B cell (primary cell): Measurements from ENCODE around the gene SLC23A3. TPM values are rescaled to one million over a fixed set of nuclear protein-coding genes. Genes with fewer than 3 reads are reported as not detected.

Experiments used
- ATAC-seq: fragments of 200-7000 bp; cut with Tn5 transposase; one replicate; pipeline ENCODE4 v1.10.0; 2021; ENCODE audit warnings: low read depth, mild to moderate bottlenecking, moderate number of reproducible peaks, moderate library complexity
- CTCF ChIA-PET: fragments of 350-600 bp; sonication (Branson Sonifier 250); formaldehyde crosslinking; loops from one replicate; lab custom pipeline; 2021; ENCODE audit warnings: antibody characterized with exemption, inconsistent platforms; lab: Charles Lee
- POLR2A ChIA-PET: fragments of 350-600 bp; sonication (Branson Sonifier 250); formaldehyde crosslinking; loops from one replicate; lab custom pipeline; 2021; ENCODE audit warnings: antibody characterized with exemption; lab: Charles Lee
- DNase-seq: peaks from one replicate; pipeline ENCODE4 v3.0.0; 2013
- H2AFZ ChIP-seq: 2 replicates; pipeline ENCODE4 v1.6.1; 2012; ENCODE audit warnings: mild to moderate bottlenecking, low read depth, low read length; ENCODE audit not compliant: insufficient read depth, poor library complexity, severe bottlenecking
- H3K27ac ChIP-seq, 2 donors: 1 replicate in 1 of 2; 2 replicates in 1 of 2; pipeline ENCODE4 v1.5.1; 2012 to 2013; ENCODE audit warnings: low read length in 2 of 2, mild to moderate bottlenecking in 2 of 2, moderate library complexity in 1 of 2
- H3K27me3 ChIP-seq, 4 experiments: fragments of 200-600 bp in 1 of 4; sonication (generic) in 1 of 4; replicated peaks in 1 of 4; 1 replicate in 2 of 4; 2 replicates in 2 of 4; pipeline versions ENCODE4 v1.6.1 to v1.7.0; 2013 to 2016; ENCODE audit warnings: low read length in 3 of 4, mild to moderate bottlenecking in 2 of 4, mixed read lengths in 1 of 4, moderate library complexity in 1 of 4; ENCODE audit not compliant: insufficient read depth in 4 of 4, control insufficient read depth in 3 of 4; ENCODE audit errors: control extremely low read depth in 1 of 4
- H3K36me3 ChIP-seq, 2 experiments: replicated peaks in 1 of 2; 1 replicate in 1 of 2; 2 replicates in 1 of 2; pipeline versions ENCODE4 v1.6.1 to v1.7.1; 2013; ENCODE audit warnings: low read length in 1 of 2; ENCODE audit not compliant: insufficient read depth in 2 of 2, control insufficient read depth in 1 of 2; ENCODE audit errors: control extremely low read depth in 1 of 2, extremely low read depth in 1 of 2
- H3K4me1 ChIP-seq, 2 donors: fragments of 200-600 bp in 1 of 2; sonication (generic) in 1 of 2; 1 replicate in 1 of 2; 2 replicates in 1 of 2; pipeline versions ENCODE4 v1.5.1 to v1.6.1; 2013 to 2017; ENCODE audit warnings: low read length in 2 of 2; ENCODE audit not compliant: control insufficient read depth in 2 of 2, insufficient read depth in 2 of 2
- H3K4me2 ChIP-seq: replicated peaks from 2 replicates; pipeline ENCODE3; 2012; ENCODE audit warnings: mild to moderate bottlenecking, low read depth, low read length; ENCODE audit not compliant: poor library complexity, severe bottlenecking
- H3K4me3 ChIP-seq, 5 experiments: fragments of 200-600 bp in 1 of 5; sonication (generic) in 1 of 5; 1 replicate in 3 of 5; 2 replicates in 2 of 5; pipeline versions ENCODE4 v1.5.1 to v1.7.0; 2011 to 2016; ENCODE audit warnings: low read length in 4 of 5, mild to moderate bottlenecking in 4 of 5, low read depth in 2 of 5, control low read depth in 1 of 5, moderate library complexity in 1 of 5; ENCODE audit not compliant: insufficient read depth in 1 of 5; ENCODE audit errors: control extremely low read depth in 1 of 5, extremely low read depth in 1 of 5
- H3K79me2 ChIP-seq: fragments of 200-600 bp; sonication (generic); one replicate; pipeline ENCODE4 v1.6.0; 2016; ENCODE audit warnings: low read length; ENCODE audit not compliant: control insufficient read depth, insufficient read depth
- H3K9ac ChIP-seq: fragments of 200-600 bp; sonication (generic); 2 replicates; pipeline ENCODE4 v1.6.1; 2017; ENCODE audit warnings: mild to moderate bottlenecking, low read length, moderate library complexity
- H3K9me3 ChIP-seq, 3 donors: one replicate each; pipeline versions ENCODE4 v1.6.1 to v1.7.1; 2013; ENCODE audit warnings: low read length in 2 of 3; ENCODE audit not compliant: control insufficient read depth in 2 of 3, insufficient read depth in 1 of 3; ENCODE audit errors: control extremely low read depth in 1 of 3
- H4K20me1 ChIP-seq: 2 replicates; pipeline ENCODE4 v1.6.0; 2012; ENCODE audit warnings: mild to moderate bottlenecking, low read length; ENCODE audit not compliant: insufficient read depth, control insufficient read depth, poor library complexity, severe bottlenecking
- H3K27ac Mint-ChIP-seq: one replicate; pipeline ENCODE4 v1.8.0; 2021; ENCODE audit warnings: mixed read lengths
- H3K27me3 Mint-ChIP-seq: one replicate; pipeline ENCODE4 v1.8.0; 2021; ENCODE audit warnings: mixed read lengths
- H3K4me1 Mint-ChIP-seq: one replicate; pipeline ENCODE4 v1.8.0; 2021; ENCODE audit warnings: mixed read lengths
- H3K4me3 Mint-ChIP-seq: one replicate; pipeline ENCODE4 v1.8.0; 2021; ENCODE audit warnings: mixed read lengths
- H3K9me3 Mint-ChIP-seq: one replicate; pipeline ENCODE4 v1.8.0; 2022; ENCODE audit warnings: mixed read lengths; ENCODE audit not compliant: insufficient read depth
- CTCF ChIP-seq: fragments of 200-600 bp; IDR thresholded peaks from one replicate; pipeline ENCODE4 v1.8.0; 2022; ENCODE audit warnings: antibody characterized with exemption, mild to moderate bottlenecking
- EZH2 ChIP-seq: IDR thresholded peaks from 2 replicates; pipeline ENCODE4 v1.6.1; 2012; ENCODE audit warnings: borderline replicate concordance, low read depth, mild to moderate bottlenecking, moderate library complexity, low read length; ENCODE audit not compliant: insufficient read depth, poor library complexity, severe bottlenecking
- WGBS: methylation state at CpG from one replicate; pipeline ENCODE4 v1.1.5; 2013; ENCODE audit warnings: missing lambda C conversion rate; ENCODE audit not compliant: insufficient coverage; 5-methylcytosine and 5-hydroxymethylcytosine counted together
- intact Hi-C: fragments of 100-400 bp; cut with micrococcal nuclease; formaldehyde crosslinking; loops from one replicate; pipeline ENCODE4 v1.10.0; 2022
- polyA plus RNA-seq: library from polyadenylated mRNA; depleted of rRNA; stranded (reverse); fragments of >200 nt; gene quantifications from 2 replicates; pipeline ENCODE4 v1.2.3, GENCODE V29; 2012
- total RNA-seq, 2 donors: library from RNA; stranded (reverse); fragments of 120-200 nt in 1 of 2; gene quantifications; 1 replicate in 1 of 2; 2 replicates in 1 of 2; pipeline versions ENCODE4 v1.2.3 to v1.2.4, GENCODE V29; 2013 to 2022

SLC23A3 gene
- total and polyA plus RNA-seq, 2 donors (not counting 1 experiment from before 2014, with no cell fraction given): 2.4 to 15.2 TPM

GRCh38 chr2:219128396-219128795 is 41.4 kb downstream of the SLC23A3 start:
- no peak for ATAC-seq

More at GRCh38 chr2:219128396-219128795, 41.4 kb downstream of the SLC23A3 start:
- DNase-seq: no peak
- TF ChIP-seq CTCF (no peak), EZH2 (no peak)
- Histone ChIP-seq H2AFZ (no peak overlapping the region), H3K27ac (no peak overlapping the region), H3K9ac (no peak overlapping the region), H3K9me3 (no peaks in the 10 kb centered on the region), H3K4me2 (no peak overlapping the region), H3K36me3 (peaks cover 0 to 15% of the 10 kb centered on the region in 2 experiments), H3K79me2 (peaks cover 10% of the 10 kb centered on the region), H3K4me1 (no peaks in the 10 kb centered on the region), H4K20me1 (peaks cover 36% of the 10 kb centered on the region), H3K27me3 (no peaks in the 10 kb centered on the region), H3K4me3 (no peak overlapping the region)
- peaks cover 2% of the 10 kb centered on the region for H3K4me1 Mint-ChIP-seq
- no peak overlapping the region for H3K27ac Mint-ChIP-seq
- WGBS: 78% methylated on average over 6 of the region's 7 CpGs
- CTCF ChIA-PET: interaction anchor here (1.3 to 3.8 kb wide), 2 partner anchors 9 to 175 kb away, joined by 3 to 19 read pairs; no protein-coding TSS in a partner anchor
- POLR2A ChIA-PET: no interaction called here
- H3K9me3 Mint-ChIP-seq: no peaks in the 10 kb centered on the region
- intact Hi-C loops: no loop called here
- no peak overlapping the region for H3K4me3 Mint-ChIP-seq
- no peaks in the 10 kb centered on the region for H3K27me3 Mint-ChIP-seq
